T follicular helper cell (primary cell): ENCODE measurements around the gene TRIOBP.
"Not testable (repeated sequence)": the region's sequence is repeated elsewhere in the genome, so short reads cannot be mapped to it uniquely, and the experiment has no call there.

Experiments used
- DNase-seq: peaks from one replicate; pipeline ENCODE4 v3.0.0-alpha.2; 2020; ENCODE audit warnings: low read depth

TRIOBP gene

GRCh38 chr22:37777122-37777687 lies 80.4 kb downstream of the TRIOBP start:
- DNase-seq = no peak

- no peak for DNase-seq
Observed at GRCh38 chr22:37778370-37779009, 81.6 kb downstream of the TRIOBP start.

GRCh38 chr22:37781434-37782059 lies 84.7 kb downstream of the TRIOBP start:
- no peak for DNase-seq

GRCh38 chr22:37782340-37783168 lies 85.7 kb downstream of the TRIOBP start:
- no peak for DNase-seq

- DNase-seq = no peak
Observed at GRCh38 chr22:37784829-37785495, 88.1 kb downstream of the TRIOBP start.

- DNase-seq = no peak
Observed at GRCh38 chr22:37790234-37790633, 93.4 kb downstream of the TRIOBP start.

GRCh38 chr22:37792494-37792893 lies 95.6 kb downstream of the TRIOBP start:
- DNase-seq = no peak

GRCh38 chr22:37794376-37794775 lies 97.5 kb downstream of the TRIOBP start:
- DNase-seq = no peak

- no peak for DNase-seq
Observed at GRCh38 chr22:37796079-37796478, 99.2 kb downstream of the TRIOBP start.

GRCh38 chr22:37797259-37797658 lies 100.4 kb downstream of the TRIOBP start:
- not testable (repeated sequence) for DNase-seq

GRCh38 chr22:37797874-37798500 lies 101.1 kb downstream of the TRIOBP start:
- no peak for DNase-seq

- DNase-seq = not testable (repeated sequence)
Observed at GRCh38 chr22:37799979-37800378, 103.1 kb downstream of the TRIOBP start.

GRCh38 chr22:37801946-37802309 lies 105.1 kb downstream of the TRIOBP start:
- DNase-seq = no peak

- DNase-seq = no peak
Observed at GRCh38 chr22:37802310-37803194, 105.7 kb downstream of the TRIOBP start.

- DNase-seq = no peak
Observed at GRCh38 chr22:37803195-37803638, 106.4 kb downstream of the TRIOBP start.

- DNase-seq = no peak
Observed at GRCh38 chr22:37803639-37804351, 106.9 kb downstream of the TRIOBP start.

- DNase-seq = no peak
Observed at GRCh38 chr22:37804352-37804880, 107.6 kb downstream of the TRIOBP start.

GRCh38 chr22:37804881-37805809 lies 108.3 kb downstream of the TRIOBP start:
- DNase-seq = peak; percentile 50
